Measurements from ENCODE around the gene TARS3.

DNA sequence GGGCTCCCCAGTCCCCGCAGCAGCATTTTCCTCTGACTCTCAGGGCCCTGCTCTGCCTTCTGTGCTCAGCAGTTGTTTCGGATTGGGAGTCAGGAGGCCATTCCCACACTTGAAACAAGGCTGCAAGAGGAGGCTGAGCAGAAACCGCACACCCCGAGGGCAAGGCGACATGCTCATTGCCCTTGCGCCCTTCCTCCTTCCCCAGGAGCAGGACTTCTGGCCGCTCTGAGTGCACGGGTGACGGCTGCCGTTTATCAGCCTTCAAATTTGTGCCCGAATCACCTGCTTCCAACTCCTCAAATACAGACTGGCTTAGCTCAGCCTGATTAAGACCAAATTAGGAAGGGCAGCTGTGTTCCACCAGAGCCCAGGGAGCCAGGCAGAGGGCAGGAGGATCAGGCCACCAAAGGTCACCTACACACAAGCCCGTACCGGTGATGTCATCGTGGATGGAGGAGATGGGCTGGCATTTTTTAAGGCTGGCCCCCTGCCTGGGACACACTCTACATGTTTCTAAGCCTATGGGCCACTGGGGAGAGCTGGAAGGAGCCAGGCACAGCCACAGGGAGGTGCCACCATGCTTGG, 110.2 kb downstream of the TARS3 start:
- TF ChIP-seq RAD21 (conservative IDR thresholded peaks at IDR 0.05 in 1 of 2, IDR thresholded peaks at IDR 0.05 in 1 of 2), result no peak
- TF ChIP-seq EHF (CRISPR knock-in tag; IDR thresholded peaks at IDR 0.05), result no peak
- TF ChIP-seq, protein P1, sequence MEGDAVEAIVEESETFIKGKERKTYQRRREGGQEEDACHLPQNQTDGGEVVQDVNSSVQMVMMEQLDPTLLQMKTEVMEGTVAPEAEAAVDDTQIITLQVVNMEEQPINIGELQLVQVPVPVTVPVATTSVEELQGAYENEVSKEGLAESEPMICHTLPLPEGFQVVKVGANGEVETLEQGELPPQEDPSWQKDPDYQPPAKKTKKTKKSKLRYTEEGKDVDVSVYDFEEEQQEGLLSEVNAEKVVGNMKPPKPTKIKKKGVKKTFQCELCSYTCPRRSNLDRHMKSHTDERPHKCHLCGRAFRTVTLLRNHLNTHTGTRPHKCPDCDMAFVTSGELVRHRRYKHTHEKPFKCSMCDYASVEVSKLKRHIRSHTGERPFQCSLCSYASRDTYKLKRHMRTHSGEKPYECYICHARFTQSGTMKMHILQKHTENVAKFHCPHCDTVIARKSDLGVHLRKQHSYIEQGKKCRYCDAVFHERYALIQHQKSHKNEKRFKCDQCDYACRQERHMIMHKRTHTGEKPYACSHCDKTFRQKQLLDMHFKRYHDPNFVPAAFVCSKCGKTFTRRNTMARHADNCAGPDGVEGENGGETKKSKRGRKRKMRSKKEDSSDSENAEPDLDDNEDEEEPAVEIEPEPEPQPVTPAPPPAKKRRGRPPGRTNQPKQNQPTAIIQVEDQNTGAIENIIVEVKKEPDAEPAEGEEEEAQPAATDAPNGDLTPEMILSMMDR (IDR thresholded peaks at IDR 0.05), result no peak
- TF ChIP-seq POLR2AphosphoS2 (conservative IDR thresholded peaks at IDR 0.05; ENCODE audit: low read length), result no peak
- TF ChIP-seq POLR2A (IDR thresholded peaks at IDR 0.05; ENCODE audit: low read length), result no peak

Data from A549 (cell line).